ENCODE data around the gene ISL1. TPM values are rescaled to one million over a fixed set of nuclear protein-coding genes. Genes with fewer than 3 reads are reported as not detected.

Gene ISL1
- total RNA-seq, 1 experiment from 2014 or later = 0.36 TPM

GRCh38 chr5:51382521-51383130 is 622 bp upstream of the ISL1 start:
- peak; percentile 39 for ATAC-seq
- TF ChIP-seq POLR2AphosphoS5 (IDR thresholded peaks at IDR 0.05; ENCODE audit: low read depth, low read length) (no peak), SIN3A (IDR thresholded peaks at IDR 0.05; ENCODE audit: borderline replicate concordance, insufficient read depth, low read depth, low read length) (no peak), CTCF (IDR thresholded peaks at IDR 0.05) (no peak), REST (IDR thresholded peaks at IDR 0.05; ENCODE audit: insufficient read depth in 1 of 2, low read depth in 2 of 2, low read length in 1 of 2) (no peak), TCF7L2 (IDR thresholded peaks at IDR 0.05; ENCODE audit: low read depth, low read length) (no peak)
- Histone ChIP-seq H3K27ac (ENCODE audit: low read length) (no peak overlapping the region), H3K4me3 (ENCODE audit: low read depth in 2 of 2, low read length in 2 of 2) (peak overlapping the region; percentile 38 to 57), H3K9me3 (ENCODE audit: control insufficient read depth, insufficient read depth, low read depth, low read length) (no peaks in the 10 kb centered on the region), H3K27me3 (ENCODE audit: control insufficient read depth, insufficient read depth, low read length) (peaks cover 75% of the 10 kb centered on the region), H3K4me1 (ENCODE audit: control insufficient read depth, insufficient read depth, low read length) (peaks cover 25% of the 10 kb centered on the region), H3K36me3 (ENCODE audit: control insufficient read depth, insufficient read depth, low read length) (no peaks in the 10 kb centered on the region)
- in situ Hi-C loops (cut with HindIII; ENCODE audit: low pct_unique_long_range_greater_than_20kb, low sequenced_read_pairs) (no loop called here), intact Hi-C loops (cut with micrococcal nuclease; ENCODE audit: unreplicated experiment) (loop anchor here (10.0 kb wide), 1 partner anchor 418 kb away; no protein-coding TSS in a partner anchor)
- DNase-seq (ENCODE audit: low read depth, low spot score) = no peak
- no TSS peak for BruUV-seq (replicated peaks)
- POLR2A ChIA-PET = no interaction called here
- CTCF ChIA-PET = interaction anchor here (0.6 to 0.7 kb wide), 2 partner anchors 416 to 532 kb away, joined by 3 to 5 read pairs; no protein-coding TSS in a partner anchor

- CTCF ChIA-PET = interaction anchor here (0.7 kb wide), 1 partner anchor 544 kb away, joined by 4 read pairs; no protein-coding TSS in a partner anchor
- Histone ChIP-seq H3K27ac (ENCODE audit: low read length) (no peak overlapping the region), H3K4me1 (ENCODE audit: control insufficient read depth, insufficient read depth, low read length) (peaks cover 22% of the 10 kb centered on the region), H3K27me3 (ENCODE audit: control insufficient read depth, insufficient read depth, low read length) (peaks cover 72% of the 10 kb centered on the region), H3K4me3 (ENCODE audit: low read depth in 2 of 2, low read length in 2 of 2) (peak overlapping the region; percentile 38 to 57; a peak in 3 of 4 replicates), H3K36me3 (ENCODE audit: control insufficient read depth, insufficient read depth, low read length) (no peaks in the 10 kb centered on the region), H3K9me3 (ENCODE audit: control insufficient read depth, insufficient read depth, low read depth, low read length) (no peaks in the 10 kb centered on the region)
- DNase-seq (ENCODE audit: low read depth, low spot score) = no peak
- intact Hi-C loops (cut with micrococcal nuclease; ENCODE audit: unreplicated experiment) = loop anchor here (2.0 to 10.0 kb wide), 2 partner anchors 420 to 622 kb away; no protein-coding TSS in a partner anchor
- in situ Hi-C loops (cut with HindIII; ENCODE audit: low pct_unique_long_range_greater_than_20kb, low sequenced_read_pairs) = no loop called here
- no peak for TF ChIP-seq SIN3A (IDR thresholded peaks at IDR 0.05; ENCODE audit: borderline replicate concordance, insufficient read depth, low read depth, low read length)
- TF ChIP-seq TCF7L2 (IDR thresholded peaks at IDR 0.05; ENCODE audit: low read depth, low read length) = no peak
- TF ChIP-seq POLR2AphosphoS5 (IDR thresholded peaks at IDR 0.05; ENCODE audit: low read depth, low read length) = no peak
- TF ChIP-seq CTCF (IDR thresholded peaks at IDR 0.05) = no peak
- TF ChIP-seq REST (IDR thresholded peaks at IDR 0.05; ENCODE audit: insufficient read depth in 1 of 2, low read depth in 2 of 2, low read length in 1 of 2) = no peak
- ATAC-seq = no peak
- no TSS peak for BruUV-seq (replicated peaks)
- POLR2A ChIA-PET = no interaction called here
Measured at GRCh38 chr5:51384281-51384840, 1.1 kb downstream of the ISL1 start.
